H1 (cell line): ENCODE data around the gene LTN1. TPM values are rescaled to one million over a fixed set of nuclear protein-coding genes. Genes with fewer than 3 reads are reported as not detected.

Experiments used
- CTCF ChIA-PET: fragments of 300-600 bp; sonication (Branson Sonifier 250); formaldehyde crosslinking; loops from one replicate; lab custom pipeline; 2021; ENCODE audit not compliant: partially characterized antibody; lab: Charles Lee
- POLR2A ChIA-PET: fragments of 300-600 bp; sonication (Branson Sonifier 250); formaldehyde crosslinking; loops from one replicate; lab custom pipeline; 2021; ENCODE audit warnings: inconsistent platforms; ENCODE audit not compliant: partially characterized antibody; lab: Charles Lee
- DNase-seq, 2 experiments: peaks; one replicate each; pipeline versions ENCODE4 v3.0.0 to v3.0.0-alpha.2; 2010 to 2022; ENCODE audit warnings: low spot score in 2 of 2, low read depth in 1 of 2, mixed read lengths in 1 of 2
- FAIRE-seq: peaks from 2 replicates; lab custom pipeline; 2011; peaks lifted over from hg19 to GRCh38; lab: Jason Lieb, UNC
- H2AFZ ChIP-seq: 2 replicates; pipeline ENCODE4 v1.8.1; 2012; ENCODE audit warnings: low read length, inconsistent platforms
- H2AK5ac ChIP-seq: 2 replicates; pipeline ENCODE4 v1.6.1; 2013; ENCODE audit warnings: low read depth, low read length
- H2BK120ac ChIP-seq: replicated peaks from 2 replicates; pipeline ENCODE3; 2013; ENCODE audit warnings: low read depth, low read length, inconsistent platforms
- H2BK12ac ChIP-seq: 2 replicates; pipeline ENCODE4 v1.6.1; 2013; ENCODE audit warnings: low read depth, low read length
- H2BK15ac ChIP-seq: 2 replicates; pipeline ENCODE4 v1.6.1; 2013; ENCODE audit warnings: low read length
- H2BK20ac ChIP-seq: 2 replicates; pipeline ENCODE4 v1.6.1; 2013; ENCODE audit warnings: low read length
- H2BK5ac ChIP-seq: 2 replicates; pipeline ENCODE4 v1.6.1; 2013; ENCODE audit warnings: low read depth, low read length
- H3K14ac ChIP-seq: 2 replicates; pipeline ENCODE4 v1.6.1; 2013; ENCODE audit warnings: inconsistent platforms; ENCODE audit not compliant: insufficient read length
- H3K18ac ChIP-seq: 2 replicates; pipeline ENCODE4 v1.6.1; 2013; ENCODE audit warnings: low read length; ENCODE audit errors: extremely low read depth
- H3K23ac ChIP-seq: 2 replicates; pipeline ENCODE4 v1.6.1; 2013; ENCODE audit warnings: inconsistent platforms; ENCODE audit not compliant: insufficient read length
- H3K23me2 ChIP-seq: 2 replicates; pipeline ENCODE4 v1.6.1; 2013; ENCODE audit warnings: low read depth, low read length
- H3K27ac ChIP-seq: 2 replicates; pipeline ENCODE4 v1.6.1; 2011; ENCODE audit warnings: low read depth, low read length, inconsistent platforms
- H3K27me3 ChIP-seq, 4 experiments: replicated peaks in 1 of 4; 1 replicate in 1 of 4; 2 replicates in 3 of 4; pipeline versions ENCODE4 v1.6.1 to v1.8.1; 2011 to 2013; ENCODE audit warnings: low read length in 3 of 4, mild to moderate bottlenecking in 3 of 4, inconsistent platforms in 2 of 4, mixed read lengths in 2 of 4, moderate library complexity in 1 of 4; ENCODE audit not compliant: control insufficient read depth in 3 of 4, insufficient read depth in 3 of 4; ENCODE audit errors: extremely low read depth in 1 of 4
- H3K36me3 ChIP-seq, 4 experiments: 2 replicates each; pipeline versions ENCODE4 v1.6.1 to v1.8.1; 2011 to 2013; ENCODE audit warnings: mild to moderate bottlenecking in 4 of 4, low read length in 3 of 4, moderate library complexity in 2 of 4, control low read depth in 1 of 4, inconsistent platforms in 1 of 4; ENCODE audit not compliant: insufficient read depth in 4 of 4, control insufficient read depth in 2 of 4
- H3K4ac ChIP-seq: replicated peaks from 2 replicates; pipeline ENCODE3; 2013; ENCODE audit warnings: low read length, low read depth, mixed read lengths, inconsistent platforms; ENCODE audit not compliant: insufficient read length
- H3K4me1 ChIP-seq, 4 experiments: replicated peaks in 1 of 4; 1 replicate in 1 of 4; 2 replicates in 3 of 4; pipeline versions ENCODE4 v1.6.1 to v1.8.1; 2011 to 2013; ENCODE audit warnings: low read length in 3 of 4, inconsistent platforms in 2 of 4, mixed read lengths in 1 of 4; ENCODE audit not compliant: insufficient read depth in 4 of 4, control insufficient read depth in 3 of 4
- H3K4me2 ChIP-seq, 2 experiments: 2 replicates each; pipeline versions ENCODE4 v1.6.1 to v1.8.1; 2011 to 2013; ENCODE audit warnings: low read depth in 2 of 2, low read length in 2 of 2, control low read depth in 1 of 2, inconsistent platforms in 1 of 2, mild to moderate bottlenecking in 1 of 2; ENCODE audit not compliant: insufficient read depth in 1 of 2
- H3K4me3 ChIP-seq, 4 experiments: fragments of 200-600, 300-600 bp in 1 of 4; sonication (generic), shearing (Covaris generic), sonication (Bioruptor Twin) in 1 of 4; 2 replicates each; pipeline versions ENCODE4 v1.5.1 to v1.8.1; 2011 to 2016; ENCODE audit warnings: low read length in 4 of 4, low read depth in 3 of 4, control low read depth in 2 of 4, inconsistent platforms in 2 of 4, mild to moderate bottlenecking in 2 of 4, mixed read lengths in 1 of 4, moderate library complexity in 1 of 4; ENCODE audit not compliant: insufficient read depth in 2 of 4; ENCODE audit errors: extremely low read depth in 1 of 4
- H3K56ac ChIP-seq: replicated peaks from 2 replicates; pipeline ENCODE3; 2013; ENCODE audit warnings: low read depth, mild to moderate bottlenecking, mixed read lengths, low read length, inconsistent platforms; ENCODE audit not compliant: insufficient read length
- H3K79me1 ChIP-seq: 2 replicates; pipeline ENCODE4 v1.6.1; 2013; ENCODE audit warnings: low read depth, low read length, control low read depth
- H3K79me2 ChIP-seq, 2 experiments: 2 replicates each; pipeline versions ENCODE4 v1.6.1 to v1.8.1; 2012 to 2013; ENCODE audit warnings: low read length in 2 of 2, mild to moderate bottlenecking in 2 of 2, inconsistent platforms in 1 of 2; ENCODE audit not compliant: insufficient read depth in 2 of 2, control insufficient read depth in 1 of 2
- H3K9ac ChIP-seq, 4 experiments: replicated peaks in 1 of 4; 1 replicate in 1 of 4; 2 replicates in 3 of 4; pipeline versions ENCODE4 v1.6.1 to v1.8.1; 2011 to 2013; ENCODE audit warnings: low read depth in 3 of 4, low read length in 3 of 4, control low read depth in 2 of 4, mild to moderate bottlenecking in 2 of 4, moderate library complexity in 2 of 4, inconsistent platforms in 1 of 4; ENCODE audit errors: extremely low read depth in 1 of 4
- H3K9me3 ChIP-seq, 2 experiments: 2 replicates each; pipeline versions ENCODE4 v1.6.1 to v1.8.1; 2012 to 2013; ENCODE audit warnings: mild to moderate bottlenecking in 2 of 2, moderate library complexity in 2 of 2, control low read depth in 1 of 2, inconsistent platforms in 1 of 2, low read depth in 1 of 2, low read length in 1 of 2, mixed read lengths in 1 of 2; ENCODE audit not compliant: insufficient read depth in 2 of 2
- H4K20me1 ChIP-seq, 2 experiments: replicated peaks in 1 of 2; 2 replicates each; pipeline versions ENCODE3 to v1.8.1; 2011 to 2013; ENCODE audit warnings: inconsistent platforms in 2 of 2, low read length in 2 of 2, mild to moderate bottlenecking in 1 of 2; ENCODE audit not compliant: insufficient read depth in 2 of 2, control insufficient read depth in 1 of 2
- H4K5ac ChIP-seq: 2 replicates; pipeline ENCODE4 v1.6.1; 2013; ENCODE audit warnings: low read length, low read depth, mixed read lengths, inconsistent platforms; ENCODE audit not compliant: insufficient read length
- H4K8ac ChIP-seq: 2 replicates; pipeline ENCODE4 v1.8.0; 2013; ENCODE audit warnings: mild to moderate bottlenecking, moderate library complexity, low read length, inconsistent platforms; ENCODE audit not compliant: insufficient read depth; ENCODE audit errors: extremely low read depth
- H4K91ac ChIP-seq: replicated peaks from 2 replicates; pipeline ENCODE3; 2013; ENCODE audit warnings: low read length, mixed read lengths, inconsistent platforms; ENCODE audit not compliant: insufficient read length
- HDAC6 ChIP-seq: IDR thresholded peaks from one replicate; pipeline ENCODE4 v1.7.1; 2012; ENCODE audit warnings: low read depth, mild to moderate bottlenecking, inconsistent platforms, low read length, moderate library complexity
- JUN ChIP-seq: IDR thresholded peaks from 2 replicates; pipeline ENCODE4 v1.6.1; 2011; ENCODE audit warnings: low read depth, mild to moderate bottlenecking, improper control_type of control experiment, low read length
- POLR2A ChIP-seq, 2 experiments: IDR thresholded peaks; 1 replicate in 1 of 2; 2 replicates in 1 of 2; pipeline ENCODE4 v1.6.1; 2011; ENCODE audit warnings: low read depth in 2 of 2, low read length in 2 of 2, mild to moderate bottlenecking in 2 of 2; ENCODE audit errors: control extremely low read depth in 1 of 2
- SP1 ChIP-seq: IDR thresholded peaks from 2 replicates; pipeline ENCODE4 v1.6.1; 2011; ENCODE audit warnings: low read depth, low read length
- TCF12 ChIP-seq: IDR thresholded peaks from 2 replicates; pipeline ENCODE4 v1.6.1; 2011; ENCODE audit warnings: low read depth, mild to moderate bottlenecking, low read length
- WGBS, 2 experiments: shearing (Covaris generic) in 1 of 2; methylation state at CpG; one replicate each; pipeline versions ENCODE4 v1.1.6 to v1.1.7; 2013 to 2015; ENCODE audit warnings: low lambda C conversion rate in 2 of 2, mixed read lengths in 2 of 2, inconsistent platforms in 1 of 2, low coverage in 1 of 2, missing lambda C conversion rate in 1 of 2; ENCODE audit not compliant: insufficient replicate concordance in 2 of 2, insufficient coverage in 1 of 2, insufficient read length in 1 of 2; ENCODE audit errors: extremely low coverage in 1 of 2, missing lambda C conversion rate in 1 of 2; 5-methylcytosine and 5-hydroxymethylcytosine counted together
- polyA plus RNA-seq, 7 experiments: library from polyadenylated mRNA; depleted of rRNA in 3 of 7; stranded (reverse) in 5 of 7; unstranded in 2 of 7; fragments of >200 nt in 5 of 7; fragments of 200-250 nt in 2 of 7; gene quantifications; 1 replicate in 5 of 7; 2 replicates in 1 of 7; 4 replicates in 1 of 7; pipeline versions ENCODE4 v1.2.1 to v1.2.3, GENCODE V29; 2011 to 2013; ENCODE audit warnings: missing spikeins in 2 of 7, mixed read lengths in 2 of 7
- total RNA-seq: library from RNA; stranded (reverse); fragmentation: NEBNext Ultra II Directional; extraction: Animal tissue kit (Norgen Biotek cat#: 25700); gene quantifications from 2 replicates; pipeline ENCODE4 v1.2.1, GENCODE V29; 2021

Gene LTN1
- total and polyA plus RNA-seq, 2 of the 8 experiments (the other 6 are each of a cell fraction or from before 2014, with no cell fraction given), result 3.2 to 23.5 TPM

DNA sequence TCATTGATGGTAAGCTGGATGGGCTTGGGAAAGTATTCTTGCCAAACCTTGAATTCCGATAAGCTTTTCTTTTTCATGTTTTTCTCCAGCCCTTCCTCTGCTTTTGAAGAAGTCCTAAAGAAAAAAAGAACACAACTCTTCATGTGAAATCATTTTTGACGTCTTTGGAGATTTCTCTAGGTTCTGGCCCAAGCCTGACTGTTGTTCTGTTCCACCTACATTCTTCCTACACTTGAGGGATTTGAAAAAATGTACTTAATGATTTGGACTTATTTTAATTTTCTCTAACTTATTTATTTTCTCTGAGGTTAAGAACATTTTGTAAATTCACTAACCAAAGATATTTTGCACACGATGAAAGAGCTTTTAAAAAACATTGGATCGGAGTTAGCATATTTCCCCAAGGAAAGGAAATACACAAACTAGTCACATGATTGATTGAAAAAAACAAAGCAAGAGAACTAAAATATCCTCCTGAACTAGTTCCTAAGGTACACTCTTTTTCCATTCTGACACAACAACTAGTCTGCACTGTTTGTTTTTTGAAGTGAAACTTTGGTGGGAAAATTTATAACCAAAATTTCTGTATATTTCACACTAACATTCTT, 82.3 kb downstream of the LTN1 start:
- Histone ChIP-seq H4K8ac (no peak overlapping the region), H2BK120ac (no peak overlapping the region), H3K14ac (no peak overlapping the region), H2BK15ac (no peak overlapping the region), H3K4me1 (no peaks in the 10 kb centered on the region), H3K4me3 (no peak overlapping the region), H3K79me1 (no peaks in the 10 kb centered on the region), H3K4me2 (no peak overlapping the region), H3K4ac (no peak overlapping the region), H3K79me2 (no peaks in the 10 kb centered on the region), H3K23ac (no peak overlapping the region), H2BK20ac (no peak overlapping the region), H3K27ac (no peak overlapping the region), H2AFZ (no peak overlapping the region), H3K23me2 (no peaks in the 10 kb centered on the region), H3K36me3 (no peaks in the 10 kb centered on the region), H3K27me3 (no peaks in the 10 kb centered on the region), H4K91ac (no peak overlapping the region), H3K18ac (no peak overlapping the region), H3K9ac (no peak overlapping the region), H2AK5ac (no peak overlapping the region), H2BK5ac (no peak overlapping the region), H4K20me1 (no peaks in the 10 kb centered on the region), H4K5ac (no peak overlapping the region), H3K56ac (no peak overlapping the region), H3K9me3 (no peaks in the 10 kb centered on the region), H2BK12ac (no peak overlapping the region)
- DNase-seq, result no peak
- ChIA-PET CTCF (no interaction called here), POLR2A (interaction anchor here (1.4 kb wide), 1 partner anchor 10 kb away, joined by 4 read pairs; no protein-coding TSS in a partner anchor)
- WGBS, 2 experiments, result 89% methylated on average over 4 of the region's 4 CpGs; no CpG with 5 or more reads in 1 of the 2 experiments
- no peak for FAIRE-seq
- TF ChIP-seq TCF12 (no peak), JUN (no peak), HDAC6 (no peak), POLR2A (IDR thresholded peaks at IDR 0.05; ENCODE audit: control extremely low read depth in 1 of 2, low read depth in 2 of 2, low read length in 2 of 2) (no peak), SP1 (no peak)
